Choroid plexus epithelial cell (primary cell): ENCODE measurements around the gene NFU1.

Source experiments
- DNase-seq: peaks from one replicate; pipeline ENCODE4 v3.0.0-alpha.2; 2010; ENCODE audit warnings: low read depth
- H3K4me3 ChIP-seq: 2 replicates; pipeline ENCODE4 v1.5.1; 2011; ENCODE audit warnings: low read depth, mild to moderate bottlenecking, control low read depth, low read length, moderate library complexity
- TF ChIP-seq, protein P1 (sequence below): conservative IDR thresholded peaks from 2 replicates; pipeline ENCODE4 v1.5.1; 2011; ENCODE audit warnings: low read depth, mild to moderate bottlenecking, control low read depth, inconsistent platforms, low read length, moderate library complexity

NFU1 gene

DNA sequence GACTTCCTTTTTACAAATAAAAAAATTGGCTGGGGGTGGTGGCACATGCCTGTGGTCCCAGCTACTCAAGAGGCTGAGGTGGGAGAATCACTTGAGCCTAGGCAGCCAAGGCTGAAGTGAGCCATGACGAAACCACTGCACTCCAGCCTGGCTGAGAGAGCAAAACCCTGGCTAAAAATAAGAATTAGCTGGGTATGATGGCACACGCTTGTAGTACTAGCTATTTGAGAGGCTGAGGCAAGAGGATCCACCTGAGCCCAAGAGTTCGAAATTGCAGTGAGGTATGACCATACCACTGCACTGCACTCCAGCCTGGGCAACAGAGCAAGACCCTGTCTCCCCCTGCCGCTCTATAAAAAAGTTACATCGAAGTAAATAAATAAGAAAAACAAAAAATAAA lies 83.9 kb downstream of the NFU1 start:
- no peak overlapping the region for H3K4me3 ChIP-seq
- TF ChIP-seq, protein P1, sequence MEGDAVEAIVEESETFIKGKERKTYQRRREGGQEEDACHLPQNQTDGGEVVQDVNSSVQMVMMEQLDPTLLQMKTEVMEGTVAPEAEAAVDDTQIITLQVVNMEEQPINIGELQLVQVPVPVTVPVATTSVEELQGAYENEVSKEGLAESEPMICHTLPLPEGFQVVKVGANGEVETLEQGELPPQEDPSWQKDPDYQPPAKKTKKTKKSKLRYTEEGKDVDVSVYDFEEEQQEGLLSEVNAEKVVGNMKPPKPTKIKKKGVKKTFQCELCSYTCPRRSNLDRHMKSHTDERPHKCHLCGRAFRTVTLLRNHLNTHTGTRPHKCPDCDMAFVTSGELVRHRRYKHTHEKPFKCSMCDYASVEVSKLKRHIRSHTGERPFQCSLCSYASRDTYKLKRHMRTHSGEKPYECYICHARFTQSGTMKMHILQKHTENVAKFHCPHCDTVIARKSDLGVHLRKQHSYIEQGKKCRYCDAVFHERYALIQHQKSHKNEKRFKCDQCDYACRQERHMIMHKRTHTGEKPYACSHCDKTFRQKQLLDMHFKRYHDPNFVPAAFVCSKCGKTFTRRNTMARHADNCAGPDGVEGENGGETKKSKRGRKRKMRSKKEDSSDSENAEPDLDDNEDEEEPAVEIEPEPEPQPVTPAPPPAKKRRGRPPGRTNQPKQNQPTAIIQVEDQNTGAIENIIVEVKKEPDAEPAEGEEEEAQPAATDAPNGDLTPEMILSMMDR, result no peak
- peak; percentile 8 for DNase-seq

DNA sequence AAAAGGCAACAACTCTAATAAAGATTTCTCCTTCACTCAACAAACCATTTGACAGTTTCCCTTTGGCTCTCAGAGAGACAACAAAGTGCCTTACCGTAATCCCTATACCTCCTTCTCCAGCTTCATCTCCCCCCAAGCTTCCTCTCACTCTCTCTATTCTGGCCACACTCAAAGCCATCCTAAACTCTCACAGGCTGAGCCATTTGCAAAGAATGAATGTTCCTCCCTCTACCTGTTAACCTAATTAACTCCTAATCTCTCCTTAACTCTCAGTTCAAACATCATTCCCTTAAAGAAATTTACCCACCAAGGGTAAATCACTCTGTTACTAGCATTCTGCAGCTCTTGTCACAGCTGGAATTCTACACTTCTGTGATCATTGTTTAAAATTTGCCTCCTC lies 88.5 kb downstream of the NFU1 start:
- H3K4me3 ChIP-seq, result no peak overlapping the region
- DNase-seq, result no peak
- TF ChIP-seq, protein P1, result no peak
